NCI-H2227 (cell line): ENCODE results near the gene RNASEH2C.
"Not testable (repeated sequence)": the region's sequence is repeated elsewhere in the genome, so short reads cannot be mapped to it uniquely, and the experiment has no call there.

Source experiments
- DNase-seq: peaks from one replicate; lab custom pipeline; 2025; ENCODE audit not compliant: unreplicated experiment; lab: John Stamatoyannopoulos, UW

Gene RNASEH2C

DNA sequence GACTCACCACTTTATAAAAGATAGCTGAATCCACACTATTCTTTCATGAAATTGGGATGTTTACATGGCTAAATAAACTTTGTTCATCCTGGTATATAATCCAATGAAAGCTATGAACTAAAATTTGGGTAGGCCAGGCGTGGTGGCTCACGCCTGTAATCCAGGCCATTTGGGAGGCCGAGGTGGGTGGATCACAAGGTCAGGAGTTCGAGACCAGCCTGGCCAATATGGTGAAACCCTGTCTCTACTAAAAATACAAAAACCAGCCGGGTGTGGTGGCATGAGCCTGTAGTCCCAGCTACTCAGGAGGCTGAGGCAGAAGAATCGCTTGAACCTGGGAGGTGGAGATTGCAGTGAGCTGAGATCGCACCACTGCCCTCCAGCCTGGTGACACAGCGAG, 28.8 kb downstream of the RNASEH2C start:
- DNase-seq = not testable (repeated sequence)

- no peak for DNase-seq
These were observed 34.6 kb downstream of the RNASEH2C start for GRCh38 chr11:65685981-65686380.

GRCh38 chr11:65683480-65683879, 37.1 kb downstream of the RNASEH2C start:
- not testable (repeated sequence) for DNase-seq

GRCh38 chr11:65680192-65680743, 40.3 kb downstream of the RNASEH2C start:
- DNase-seq = no peak

DNA sequence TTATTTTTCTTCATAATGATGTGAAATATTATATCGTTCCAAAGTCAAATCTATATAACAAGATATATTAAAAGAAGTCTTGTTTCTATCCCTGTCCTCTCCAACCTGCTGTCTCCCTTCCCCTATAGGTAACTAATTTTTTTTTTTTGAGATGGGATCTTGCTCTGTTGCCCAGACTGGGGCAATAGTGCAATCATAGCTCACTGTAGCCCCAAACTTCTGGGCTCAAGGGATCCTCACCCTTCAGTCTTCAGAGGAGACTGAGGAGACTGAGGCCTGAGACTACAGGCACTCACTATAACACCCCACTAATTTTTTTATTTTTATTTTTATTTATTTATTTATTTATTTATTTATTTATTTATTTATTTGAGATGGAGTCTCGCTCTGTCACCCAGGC, 47.6 kb downstream of the RNASEH2C start:
- no peak for DNase-seq

- no peak for DNase-seq
These were observed 48.3 kb downstream of the RNASEH2C start for GRCh38 chr11:65672180-65672860.
